T-helper 1 cell (primary cell): ENCODE data around the gene BCL7A.
"Not testable (repeated sequence)": the region's sequence is repeated elsewhere in the genome, so short reads cannot be mapped to it uniquely, and the experiment has no call there.

Experiments used
- DNase-seq, 5 donors: peaks; one replicate each; pipeline ENCODE4 v3.0.0-alpha.2; 2012 to 2020
- total RNA-seq, 4 donors: gene quantifications; one replicate each; lab custom pipeline; 2026; lab: John Stamatoyannopoulos, UW

Gene BCL7A
- 2.4 to 5.3 (median 3.7) reads per million in 4 donors for total RNA-seq

GRCh38 chr12:122021822-122022392, at the start of gene BCL7A:
TSS of gene BCL7A (plus strand) at chr12:122021884. CDS start at chr12:122022092, 208 bp downstream.
- peak in 3 of 5 donors; percentile 27 to 73 (median 42) for DNase-seq

GRCh38 chr12:121974026-121974985, 47.4 kb upstream of the BCL7A start:
- DNase-seq = no peak

GRCh38 chr12:121975021-121975420, 46.7 kb upstream of the BCL7A start:
- no peak for DNase-seq

- DNase-seq = no peak
Measured at GRCh38 chr12:121976950-121977349, 44.7 kb upstream of the BCL7A start.

- DNase-seq = no peak
Measured at GRCh38 chr12:121980191-121980891, 41.3 kb upstream of the BCL7A start.

- no peak for DNase-seq
Measured at GRCh38 chr12:121980892-121981272, 40.8 kb upstream of the BCL7A start.

GRCh38 chr12:121981456-121981855, 40.2 kb upstream of the BCL7A start:
- DNase-seq = no peak

- no peak for DNase-seq
Measured at GRCh38 chr12:121982950-121983349, 38.7 kb upstream of the BCL7A start.

- no peak for DNase-seq
Measured at GRCh38 chr12:121983536-121984210, 38.0 kb upstream of the BCL7A start.

- no peak for DNase-seq
Measured at GRCh38 chr12:121986489-121987245, 35.0 kb upstream of the BCL7A start.

GRCh38 chr12:121988519-121988918, 33.2 kb upstream of the BCL7A start:
- DNase-seq = not testable (repeated sequence)

GRCh38 chr12:121989276-121990113, 32.2 kb upstream of the BCL7A start:
- no peak for DNase-seq

- no peak for DNase-seq
Measured at GRCh38 chr12:121990114-121990647, 31.5 kb upstream of the BCL7A start.

GRCh38 chr12:121990692-121991603, 30.7 kb upstream of the BCL7A start:
- peak in 1 of 5 donors; percentile 72 for DNase-seq

GRCh38 chr12:121992059-121992879, 29.4 kb upstream of the BCL7A start:
- DNase-seq = peak in 2 of 5 donors; percentile 5 to 87

GRCh38 chr12:121996050-121996944, 25.4 kb upstream of the BCL7A start:
- no peak for DNase-seq

GRCh38 chr12:121996945-121997612, 24.6 kb upstream of the BCL7A start:
- no peak for DNase-seq
